Stimulated activated naive CD8-positive, alpha-beta T cell treated with anti-CD3 and anti-CD28 coated beads, Interleukin-15, Interleukin-2, amounts not matched to agents 100 ng/mL and 50 ng/mL, for 24 hours (primary cell): ENCODE measurements around the gene MYOM1.

ENCODE experiments used
- H3K27ac Mint-ChIP-seq: one replicate; pipeline ENCODE4 v1.8.0; 2021; ENCODE audit warnings: mild to moderate bottlenecking, mixed read lengths
- H3K27me3 Mint-ChIP-seq: one replicate; pipeline ENCODE4 v1.8.0; 2021; ENCODE audit warnings: mixed read lengths
- H3K36me3 Mint-ChIP-seq: one replicate; pipeline ENCODE4 v1.8.0; 2021; ENCODE audit warnings: low read depth, mixed read lengths
- H3K4me1 Mint-ChIP-seq: one replicate; pipeline ENCODE4 v1.8.0; 2021; ENCODE audit warnings: low read depth, mixed read lengths
- H3K4me3 Mint-ChIP-seq: one replicate; pipeline ENCODE4 v1.8.0; 2021; ENCODE audit warnings: mild to moderate bottlenecking, mixed read lengths
- H3K9me3 Mint-ChIP-seq: one replicate; pipeline ENCODE4 v1.8.0; 2021; ENCODE audit warnings: mixed read lengths

The MYOM1 gene

DNA sequence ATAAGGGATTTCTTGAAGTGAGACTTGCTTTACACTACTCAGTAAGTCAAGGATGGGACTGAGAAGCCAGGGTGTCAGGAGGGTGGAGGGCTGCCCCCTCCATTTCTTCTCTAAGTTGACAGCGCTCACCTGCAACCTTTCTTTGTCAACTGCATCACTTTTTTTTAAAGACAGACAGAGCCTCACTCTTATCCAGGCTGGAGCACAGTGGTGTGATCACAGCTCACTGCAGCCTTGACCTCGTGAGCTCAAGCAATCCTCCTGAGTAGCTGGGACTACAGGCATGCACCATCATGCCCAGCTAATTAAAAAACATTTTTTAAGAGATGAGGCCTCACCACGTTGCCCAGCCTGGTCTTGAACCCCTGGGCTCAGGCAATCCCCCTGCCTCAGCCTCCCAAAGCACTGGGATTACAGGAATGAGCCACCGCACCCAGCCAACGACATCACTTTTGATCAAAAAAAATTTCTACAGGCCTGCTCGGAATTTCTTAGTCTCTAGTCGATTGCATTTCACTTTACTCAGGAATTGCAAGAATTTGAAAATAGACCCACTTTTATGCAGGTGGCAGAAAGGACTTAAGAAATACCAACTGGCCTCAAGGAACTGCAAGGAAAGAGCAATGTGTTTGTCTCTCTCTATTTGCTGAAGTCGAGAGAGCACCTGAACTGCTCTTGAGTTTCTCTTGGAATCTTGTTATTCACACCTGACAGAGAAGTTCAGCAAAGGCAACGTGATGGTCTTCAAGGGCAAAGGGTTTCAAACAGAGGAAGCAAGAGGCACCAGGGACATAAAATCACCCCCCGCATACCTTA lies 101.4 kb downstream of the MYOM1 start:
- no peak overlapping the region for H3K27ac Mint-ChIP-seq
- no peaks in the 10 kb centered on the region for H3K27me3 Mint-ChIP-seq
- no peaks in the 10 kb centered on the region for H3K4me1 Mint-ChIP-seq
- H3K9me3 Mint-ChIP-seq = no peaks in the 10 kb centered on the region
- H3K36me3 Mint-ChIP-seq = peaks cover 3% of the 10 kb centered on the region
- no peak overlapping the region for H3K4me3 Mint-ChIP-seq

DNA sequence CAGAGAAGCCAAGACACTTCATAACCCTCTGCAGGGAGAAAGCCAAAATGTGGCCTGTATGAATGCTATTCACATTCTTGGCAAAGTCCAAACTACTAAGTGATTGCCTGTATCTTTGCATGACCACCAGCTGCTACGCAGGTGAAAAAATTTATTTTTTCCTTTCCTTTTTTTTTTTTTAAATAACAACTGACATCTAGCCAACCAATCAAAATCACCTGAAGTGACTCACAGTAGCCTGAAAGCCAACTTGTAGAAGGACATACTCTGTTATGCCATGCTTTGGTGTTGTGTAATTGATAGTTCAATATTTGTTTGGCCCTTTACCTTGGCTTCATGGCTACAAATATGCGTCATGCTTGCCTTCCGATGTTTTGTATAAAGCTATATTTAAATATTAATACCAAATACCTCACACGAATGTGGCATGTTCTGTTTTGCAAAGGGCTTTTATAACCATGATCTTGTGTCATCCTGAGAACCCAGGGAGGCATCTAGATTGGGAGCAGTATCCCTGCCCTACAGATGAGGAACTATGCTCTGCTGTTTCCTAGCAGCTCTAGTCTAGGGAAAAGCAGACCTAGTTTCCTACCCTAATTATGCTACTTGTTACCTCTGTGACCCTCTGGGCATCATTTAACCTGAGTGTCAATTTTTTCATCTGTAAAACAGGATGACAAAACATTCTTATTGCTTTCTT lies 102.1 kb downstream of the MYOM1 start:
- Mint-ChIP-seq H3K4me1 (no peaks in the 10 kb centered on the region), H3K27ac (no peak overlapping the region), H3K27me3 (no peaks in the 10 kb centered on the region), H3K36me3 (peaks cover 3% of the 10 kb centered on the region), H3K4me3 (no peak overlapping the region), H3K9me3 (no peaks in the 10 kb centered on the region)

DNA sequence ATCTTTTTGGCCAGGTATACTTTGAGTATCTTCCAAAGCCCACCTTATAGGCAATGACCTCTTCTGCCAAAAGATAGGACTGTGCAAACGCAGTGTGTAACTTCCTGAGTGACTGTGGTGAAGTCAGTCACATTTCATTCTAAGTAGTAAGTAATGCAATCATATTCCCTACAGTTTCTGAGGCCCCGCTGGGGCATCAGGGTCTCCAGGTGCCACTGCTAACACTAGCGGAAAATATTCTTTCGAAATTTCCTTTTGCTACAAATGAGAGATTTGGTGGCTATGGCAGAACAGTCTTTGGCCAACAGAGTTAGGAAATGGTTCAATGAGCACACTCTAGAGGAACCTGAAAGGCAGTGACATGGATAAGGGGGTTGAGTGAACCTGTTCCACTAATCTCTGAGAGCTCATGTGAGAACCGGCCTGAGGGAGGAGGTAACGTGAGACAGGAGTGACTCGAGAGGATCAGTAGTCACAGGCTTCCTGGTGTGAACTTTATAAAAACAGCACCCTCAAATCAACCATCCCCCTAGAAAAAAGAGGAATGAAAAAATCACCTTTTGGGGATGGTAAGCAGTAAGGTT lies 104.2 kb downstream of the MYOM1 start:
- no peaks in the 10 kb centered on the region for H3K9me3 Mint-ChIP-seq
- H3K4me3 Mint-ChIP-seq = no peak overlapping the region
- H3K4me1 Mint-ChIP-seq = no peaks in the 10 kb centered on the region
- H3K27ac Mint-ChIP-seq = no peak overlapping the region
- H3K27me3 Mint-ChIP-seq = no peaks in the 10 kb centered on the region
- H3K36me3 Mint-ChIP-seq = peaks cover 3% of the 10 kb centered on the region

DNA sequence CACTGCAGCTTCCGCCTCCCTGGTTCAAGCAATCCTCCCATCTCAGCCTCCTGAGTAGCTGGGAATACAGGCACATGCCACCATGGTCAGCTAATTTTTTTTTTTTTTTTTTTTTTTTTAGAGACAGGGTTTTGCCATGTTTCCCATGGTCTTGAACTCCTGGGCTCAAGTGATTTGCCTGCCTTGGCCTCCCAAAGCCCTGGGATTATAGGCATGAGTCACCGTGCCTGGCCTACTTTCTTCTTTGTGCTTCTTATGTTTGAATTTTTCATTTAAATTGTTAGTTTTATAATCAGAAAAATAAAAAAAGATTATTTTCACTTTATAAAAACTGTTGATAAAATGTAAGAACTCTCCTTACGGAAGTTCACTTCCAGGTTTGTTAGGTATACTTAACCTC lies 105.3 kb downstream of the MYOM1 start:
- Mint-ChIP-seq H3K4me3 (no peak overlapping the region), H3K9me3 (no peaks in the 10 kb centered on the region), H3K27me3 (no peaks in the 10 kb centered on the region), H3K36me3 (peaks cover 3% of the 10 kb centered on the region), H3K27ac (no peak overlapping the region), H3K4me1 (no peaks in the 10 kb centered on the region)

DNA sequence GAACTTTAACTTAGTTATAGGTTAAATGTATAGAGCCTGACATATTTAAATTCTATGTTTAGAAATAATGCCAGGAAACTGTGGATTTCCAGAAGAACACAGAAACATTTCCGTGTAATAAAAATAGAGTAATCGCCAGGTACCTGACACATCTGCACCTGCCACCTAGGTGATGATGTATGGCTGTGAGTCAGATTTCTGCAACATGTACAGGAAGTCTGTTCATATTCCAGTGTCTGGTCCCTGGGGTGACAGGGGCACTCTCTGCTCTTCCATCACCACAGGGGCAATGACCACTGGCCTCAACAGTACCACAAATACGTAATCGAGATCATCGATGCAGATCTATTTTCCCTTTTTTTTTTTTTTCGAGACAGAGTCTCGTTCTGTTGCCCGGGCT lies 105.7 kb downstream of the MYOM1 start:
- Mint-ChIP-seq H3K36me3 (no peaks in the 10 kb centered on the region), H3K27me3 (no peaks in the 10 kb centered on the region), H3K4me3 (no peak overlapping the region), H3K9me3 (no peaks in the 10 kb centered on the region), H3K4me1 (no peaks in the 10 kb centered on the region), H3K27ac (no peak overlapping the region)

DNA sequence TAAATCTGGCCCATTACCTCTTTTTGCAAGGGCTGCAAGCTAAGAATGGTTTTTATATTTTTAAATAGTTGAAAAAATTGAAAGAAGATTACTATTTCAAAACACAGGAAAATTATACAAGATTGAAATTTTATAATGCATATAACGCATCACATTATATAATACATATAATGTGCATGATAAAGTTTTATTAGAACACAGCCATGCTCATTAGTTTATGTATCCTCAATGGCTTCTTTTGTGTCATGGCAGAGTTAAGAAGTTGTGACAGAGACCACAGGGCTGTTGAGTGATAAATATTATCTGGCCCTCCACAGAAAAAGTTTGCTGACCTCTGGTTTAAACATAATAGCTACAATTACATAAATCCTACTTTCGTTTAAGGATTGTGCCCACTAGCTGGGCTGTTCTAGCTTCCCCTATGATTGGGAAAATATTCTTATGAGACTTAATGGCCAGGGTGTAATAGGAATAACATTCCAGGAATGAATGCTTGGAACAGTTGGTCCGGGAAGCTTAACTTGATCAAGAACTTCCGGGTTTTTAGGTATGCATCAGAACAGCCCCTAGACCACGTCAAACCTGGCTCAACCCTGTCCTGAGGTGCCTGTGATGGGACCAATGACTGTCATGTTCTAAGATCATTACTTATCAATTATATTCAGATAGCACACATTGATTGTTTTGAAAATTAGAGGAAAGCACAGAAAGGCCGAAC lies 108.1 kb downstream of the MYOM1 start:
- H3K9me3 Mint-ChIP-seq = no peaks in the 10 kb centered on the region
- H3K36me3 Mint-ChIP-seq = no peaks in the 10 kb centered on the region
- H3K27me3 Mint-ChIP-seq = no peaks in the 10 kb centered on the region
- no peak overlapping the region for H3K27ac Mint-ChIP-seq
- H3K4me1 Mint-ChIP-seq = no peaks in the 10 kb centered on the region
- no peak overlapping the region for H3K4me3 Mint-ChIP-seq

DNA sequence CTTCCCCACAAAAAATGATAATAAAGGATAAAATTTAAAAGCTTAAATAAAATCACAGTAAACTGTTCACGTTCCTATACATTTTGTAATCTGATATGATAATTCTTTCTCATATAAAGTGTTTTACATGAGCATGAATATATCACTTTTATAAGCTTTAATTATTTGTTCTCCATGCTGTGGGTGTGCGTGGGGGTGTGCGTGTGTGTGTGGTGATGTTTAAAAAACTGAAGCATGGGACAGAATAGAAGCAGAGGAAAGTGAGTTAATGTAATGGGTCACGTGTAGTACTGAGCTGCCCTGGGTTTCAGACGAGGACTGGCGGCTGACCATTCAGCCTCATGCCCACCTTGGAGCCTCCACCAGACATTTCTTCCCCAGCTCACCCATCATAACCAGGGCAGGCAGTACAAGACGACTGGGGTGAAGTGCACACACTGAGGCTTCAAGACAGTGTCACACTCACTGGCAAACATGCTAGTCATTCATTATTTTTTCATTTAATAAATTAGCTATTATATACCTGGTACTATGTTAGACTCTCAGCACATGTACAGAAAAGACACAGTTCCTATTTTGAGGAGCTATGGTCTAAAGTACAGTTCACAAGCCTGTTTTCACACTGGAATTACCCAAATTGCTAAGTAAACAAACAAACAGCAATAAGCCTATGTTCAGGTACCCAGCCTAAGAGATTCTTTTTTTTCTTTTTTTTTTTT lies 109.6 kb downstream of the MYOM1 start:
- H3K9me3 Mint-ChIP-seq = no peaks in the 10 kb centered on the region
- H3K4me1 Mint-ChIP-seq = no peaks in the 10 kb centered on the region
- H3K27ac Mint-ChIP-seq = no peak overlapping the region
- H3K27me3 Mint-ChIP-seq = no peaks in the 10 kb centered on the region
- H3K4me3 Mint-ChIP-seq = no peak overlapping the region
- H3K36me3 Mint-ChIP-seq = no peaks in the 10 kb centered on the region

DNA sequence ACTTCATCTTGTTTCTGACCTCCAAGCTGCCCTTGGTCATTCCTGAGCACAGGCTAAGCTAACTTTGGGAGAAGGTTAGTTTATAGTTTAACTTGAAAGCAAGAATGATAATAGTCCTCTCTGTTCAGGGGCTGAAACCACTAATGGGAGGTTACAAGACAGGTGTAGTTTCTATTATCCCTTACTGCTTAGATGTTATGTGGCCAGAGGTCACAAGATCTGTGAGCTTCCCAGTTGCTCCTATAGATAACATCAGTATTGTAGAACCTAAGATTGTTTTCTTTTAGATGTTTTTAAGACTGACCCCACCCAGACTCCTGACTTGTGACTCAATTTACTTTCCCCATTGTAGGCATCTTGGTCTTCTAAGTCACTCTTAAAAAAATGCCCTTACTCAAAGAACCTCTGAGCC lies 112.0 kb downstream of the MYOM1 start:
- Mint-ChIP-seq H3K36me3 (no peaks in the 10 kb centered on the region), H3K4me1 (no peaks in the 10 kb centered on the region), H3K27ac (no peak overlapping the region), H3K27me3 (no peaks in the 10 kb centered on the region), H3K4me3 (no peak overlapping the region), H3K9me3 (no peaks in the 10 kb centered on the region)

DNA sequence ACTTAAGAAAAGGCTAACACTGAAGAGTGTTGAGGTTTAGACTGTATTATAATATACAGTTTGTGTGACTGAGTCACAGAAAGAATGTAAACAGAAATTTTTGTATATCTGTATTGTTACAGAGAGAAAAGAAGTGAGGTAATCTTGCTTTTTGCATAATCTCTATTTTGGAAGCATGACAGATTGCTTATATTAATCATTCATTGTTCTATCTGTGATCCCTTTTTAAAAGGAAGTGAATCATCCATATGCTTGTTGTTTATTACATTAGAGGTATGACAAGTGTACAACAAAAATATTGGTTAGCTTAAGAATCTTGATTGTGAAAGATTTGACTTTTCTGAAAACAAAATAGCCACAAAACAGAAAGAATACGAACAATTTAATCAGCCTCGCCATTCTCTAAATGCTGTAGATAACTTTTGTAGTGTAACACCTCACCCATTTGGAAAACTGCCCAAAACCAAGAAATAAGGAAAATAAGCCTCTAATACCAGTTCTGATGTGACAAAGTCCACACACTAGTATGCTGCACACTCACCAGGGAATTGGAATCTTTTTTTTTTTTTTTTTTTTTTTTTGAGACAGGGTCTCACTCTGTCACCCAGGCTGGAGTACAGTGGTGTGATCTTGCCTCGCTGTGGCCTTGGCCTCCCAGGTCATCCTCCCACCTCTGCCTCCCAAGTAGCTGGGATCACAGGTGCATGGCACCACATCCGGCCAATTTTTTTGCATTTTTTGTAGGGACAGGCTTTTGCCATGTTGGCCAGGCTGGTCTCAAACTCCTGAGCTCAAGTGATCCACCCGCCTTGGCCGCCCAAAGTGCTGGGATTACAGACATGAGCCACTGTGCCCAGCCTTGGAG lies 115.3 kb downstream of the MYOM1 start:
- Mint-ChIP-seq H3K9me3 (no peaks in the 10 kb centered on the region), H3K4me3 (no peak overlapping the region), H3K27me3 (no peaks in the 10 kb centered on the region), H3K4me1 (no peaks in the 10 kb centered on the region), H3K27ac (no peak overlapping the region), H3K36me3 (no peaks in the 10 kb centered on the region)

DNA sequence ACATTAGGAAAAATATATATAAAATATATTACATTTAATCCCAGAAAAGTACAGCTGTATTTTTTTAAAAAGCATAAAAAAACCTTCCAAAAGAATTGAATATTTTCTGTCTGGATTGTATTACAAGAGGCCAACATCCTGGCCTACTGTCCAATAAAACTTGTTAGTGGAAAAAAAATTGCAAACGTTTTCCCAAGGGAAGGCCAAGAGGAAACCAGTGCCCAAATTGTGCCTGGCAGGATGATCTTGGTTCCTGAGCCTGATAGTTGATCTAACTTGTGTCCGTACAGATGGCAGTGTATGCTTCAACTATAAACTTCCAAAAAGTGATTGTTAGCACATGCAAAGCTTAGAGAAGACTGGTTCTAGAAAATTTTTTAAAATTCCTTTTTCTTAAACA lies 116.2 kb downstream of the MYOM1 start:
- Mint-ChIP-seq H3K36me3 (no peaks in the 10 kb centered on the region), H3K4me1 (no peaks in the 10 kb centered on the region), H3K27me3 (no peaks in the 10 kb centered on the region), H3K27ac (no peak overlapping the region), H3K9me3 (no peaks in the 10 kb centered on the region), H3K4me3 (no peak overlapping the region)

DNA sequence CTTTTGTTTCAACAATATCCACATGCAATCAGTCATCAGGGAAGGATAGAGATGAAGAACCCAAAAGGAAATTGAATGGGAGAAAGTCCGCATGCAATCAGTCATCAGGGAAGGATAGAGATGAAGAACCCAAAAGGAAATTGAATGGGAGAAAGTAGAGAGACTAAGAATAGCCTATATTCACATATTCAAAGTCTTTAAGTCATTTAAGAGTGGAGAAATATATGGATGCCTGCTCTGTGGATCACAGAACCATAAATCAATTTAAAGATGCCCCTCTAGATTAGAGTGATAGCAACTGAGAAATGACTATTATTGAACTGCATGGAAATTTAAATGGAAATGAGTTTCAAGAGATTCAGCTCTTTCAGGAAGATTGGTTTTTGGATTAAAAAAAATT lies 116.8 kb downstream of the MYOM1 start:
- Mint-ChIP-seq H3K36me3 (no peaks in the 10 kb centered on the region), H3K27ac (no peak overlapping the region), H3K27me3 (no peaks in the 10 kb centered on the region), H3K9me3 (no peaks in the 10 kb centered on the region), H3K4me1 (peaks cover under 1% of the 10 kb centered on the region), H3K4me3 (no peak overlapping the region)

DNA sequence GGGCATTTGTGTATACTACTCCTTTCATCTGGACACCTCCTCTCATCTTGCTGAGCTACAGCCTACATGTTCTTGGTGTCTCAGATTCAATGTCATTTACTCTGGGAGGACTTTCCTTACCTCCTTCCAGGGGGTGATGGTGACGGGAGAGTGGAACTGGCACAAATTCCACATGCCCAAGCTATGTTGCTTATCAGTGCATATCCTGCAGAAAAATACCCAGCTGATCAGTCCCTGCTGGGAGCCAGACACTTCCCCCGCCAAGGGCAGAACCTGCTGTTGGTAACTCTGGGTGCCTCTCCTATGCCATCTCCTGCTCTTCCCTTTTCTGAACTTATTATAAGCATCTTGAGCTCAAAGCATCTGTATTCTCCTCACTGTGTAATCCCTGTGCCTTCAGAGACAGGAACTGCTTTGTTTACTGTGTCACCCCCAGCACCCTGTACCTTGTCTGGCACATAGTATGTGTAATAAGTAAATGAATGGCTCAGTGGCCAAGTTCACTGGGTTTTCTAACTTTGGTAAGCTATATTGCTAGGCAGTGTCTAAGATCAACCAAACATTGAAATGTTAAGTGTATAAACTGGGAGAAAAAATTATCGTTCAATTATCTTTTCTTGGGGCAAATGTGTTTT lies 119.2 kb downstream of the MYOM1 start:
- no peaks in the 10 kb centered on the region for H3K9me3 Mint-ChIP-seq
- no peak overlapping the region for H3K27ac Mint-ChIP-seq
- H3K36me3 Mint-ChIP-seq = no peaks in the 10 kb centered on the region
- peaks cover 15% of the 10 kb centered on the region for H3K4me1 Mint-ChIP-seq
- H3K27me3 Mint-ChIP-seq = no peaks in the 10 kb centered on the region
- no peak overlapping the region for H3K4me3 Mint-ChIP-seq

DNA sequence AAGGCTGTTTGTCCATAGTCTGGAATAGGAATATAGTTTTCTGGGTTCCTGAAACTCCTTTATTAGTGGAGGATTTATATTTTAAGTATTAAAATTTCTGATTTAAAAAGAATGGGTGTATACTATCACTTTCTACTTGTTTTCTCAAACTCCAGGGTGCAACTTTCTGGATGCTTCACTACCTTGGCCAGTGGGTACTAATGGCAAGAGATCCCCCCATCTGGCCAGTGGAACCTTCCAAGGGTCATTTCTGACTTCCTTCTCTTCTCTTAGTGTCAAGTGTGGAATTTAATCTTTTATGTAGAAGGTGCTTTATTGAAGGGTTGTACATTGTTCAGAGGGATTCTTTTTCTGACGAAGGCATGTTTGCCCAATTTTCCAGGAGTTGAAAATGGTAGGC lies 120.4 kb downstream of the MYOM1 start:
- Mint-ChIP-seq H3K9me3 (no peaks in the 10 kb centered on the region), H3K4me1 (peaks cover 15% of the 10 kb centered on the region)

More for the DNA sequence above, 120.4 kb downstream of the MYOM1 start:
- Mint-ChIP-seq H3K36me3 (no peaks in the 10 kb centered on the region), H3K4me3 (no peak overlapping the region), H3K27ac (no peak overlapping the region), H3K27me3 (no peaks in the 10 kb centered on the region)
